ENCODE data around the gene HSD17B3.

DNA sequence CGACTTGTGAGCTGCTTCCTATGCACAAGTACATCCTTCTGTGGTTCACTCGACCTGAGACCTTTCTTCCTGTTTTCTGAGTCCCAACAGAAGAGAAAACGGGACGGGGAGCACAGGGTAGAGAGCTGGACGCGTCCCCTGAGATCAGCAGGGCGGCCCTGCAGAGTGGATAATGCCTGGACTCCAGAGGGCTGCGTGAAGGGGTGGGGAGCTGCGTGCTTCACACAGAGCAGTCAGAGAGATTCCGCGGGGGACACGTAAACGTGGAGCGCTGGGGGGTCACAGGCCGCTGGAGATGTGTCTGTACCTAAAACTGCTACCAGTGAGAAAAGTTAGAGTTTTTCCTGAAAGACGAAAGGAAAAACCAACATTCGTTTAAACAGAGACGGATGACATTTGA lies 46.3 kb downstream of the HSD17B3 start:
- TF ChIP-seq CTCF (conservative IDR thresholded peaks at IDR 0.05) (no peak), EZH2 (IDR thresholded peaks at IDR 0.05; ENCODE audit: low read depth) (no peak)

Data from PC-9 (cell line).